ENCODE measurements around the gene HERPUD1.

GRCh38 chr16:56888806-56889205, 43.1 kb upstream of the HERPUD1 start:
- TF ChIP-seq CEBPB (IDR thresholded peaks at IDR 0.05) = no peak
- TF ChIP-seq CTCF (IDR thresholded peaks at IDR 0.05) = no peak
- no peak for TF ChIP-seq E2F6 (IDR thresholded peaks at IDR 0.05; ENCODE audit: borderline replicate concordance, low read depth)
- TF ChIP-seq POLR2A (IDR thresholded peaks at IDR 0.05; ENCODE audit: low read length) = no peak
- no peak for TF ChIP-seq ELK1 (IDR thresholded peaks at IDR 0.05; ENCODE audit: low read depth, low read length)
- TF ChIP-seq CHD2 (IDR thresholded peaks at IDR 0.05; ENCODE audit: low read length, partially characterized antibody) = no peak
- TF ChIP-seq SREBF2 (IDR thresholded peaks at IDR 0.05) = no peak
